Head of caudate nucleus (tissue), 42 donors: Measurements from ENCODE around the gene NEURL1.

Experiments used
- DNase-seq, 42 donors: peaks; one replicate each; pipeline versions ENCODE4 v3.0.0 to v3.0.0-alpha.2; 2020 to 2021; ENCODE audit warnings: mixed read lengths in 7 of 42
- intact Hi-C: fragments of 100-400 bp; cut with DNase I; formaldehyde crosslinking; loops from one replicate; pipeline ENCODE4 v1.15.0; 2022

NEURL1 gene

DNA sequence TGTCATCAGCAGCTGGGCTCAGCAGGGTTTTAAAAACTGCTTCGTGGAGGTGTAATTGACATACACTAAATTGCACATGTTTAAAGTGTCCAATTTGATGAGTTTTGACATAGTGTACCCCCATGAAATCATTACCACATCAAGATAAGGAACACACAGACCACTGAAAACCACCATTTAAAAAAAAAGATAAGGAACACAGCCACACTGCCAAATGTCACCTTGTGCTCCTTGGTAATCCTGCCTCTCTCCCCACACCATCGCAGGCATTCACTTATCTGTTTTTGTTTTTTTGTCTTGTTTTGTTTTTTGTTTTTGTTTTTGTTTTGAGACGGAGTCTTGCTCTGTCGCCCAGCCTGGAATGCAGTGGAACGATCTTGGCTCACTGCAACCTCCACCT is 75.0 kb downstream of the NEURL1 start:
- DNase-seq: no peak
- intact Hi-C loops: no loop called here

DNA sequence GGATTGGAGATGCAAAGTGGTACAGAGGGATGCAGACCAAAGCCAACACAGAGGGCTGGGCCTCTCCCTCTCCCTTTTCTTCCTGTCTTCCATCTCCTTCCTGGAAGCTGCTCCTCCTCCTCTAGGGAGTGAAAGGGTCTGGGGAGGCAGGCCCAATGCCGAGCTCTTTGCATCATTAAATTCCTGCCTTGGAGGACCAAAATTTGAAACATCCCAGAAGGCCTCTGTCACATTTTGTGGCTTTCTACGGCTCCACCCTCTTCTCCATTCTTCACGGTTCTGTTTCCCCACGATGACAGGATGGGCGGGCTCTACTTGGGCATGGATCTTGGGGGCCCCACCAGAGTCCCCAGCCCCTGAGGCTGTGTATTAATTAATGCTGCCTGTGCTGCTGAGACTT is 76.4 kb downstream of the NEURL1 start:
- intact Hi-C loops: no loop called here
- DNase-seq: no peak

DNA sequence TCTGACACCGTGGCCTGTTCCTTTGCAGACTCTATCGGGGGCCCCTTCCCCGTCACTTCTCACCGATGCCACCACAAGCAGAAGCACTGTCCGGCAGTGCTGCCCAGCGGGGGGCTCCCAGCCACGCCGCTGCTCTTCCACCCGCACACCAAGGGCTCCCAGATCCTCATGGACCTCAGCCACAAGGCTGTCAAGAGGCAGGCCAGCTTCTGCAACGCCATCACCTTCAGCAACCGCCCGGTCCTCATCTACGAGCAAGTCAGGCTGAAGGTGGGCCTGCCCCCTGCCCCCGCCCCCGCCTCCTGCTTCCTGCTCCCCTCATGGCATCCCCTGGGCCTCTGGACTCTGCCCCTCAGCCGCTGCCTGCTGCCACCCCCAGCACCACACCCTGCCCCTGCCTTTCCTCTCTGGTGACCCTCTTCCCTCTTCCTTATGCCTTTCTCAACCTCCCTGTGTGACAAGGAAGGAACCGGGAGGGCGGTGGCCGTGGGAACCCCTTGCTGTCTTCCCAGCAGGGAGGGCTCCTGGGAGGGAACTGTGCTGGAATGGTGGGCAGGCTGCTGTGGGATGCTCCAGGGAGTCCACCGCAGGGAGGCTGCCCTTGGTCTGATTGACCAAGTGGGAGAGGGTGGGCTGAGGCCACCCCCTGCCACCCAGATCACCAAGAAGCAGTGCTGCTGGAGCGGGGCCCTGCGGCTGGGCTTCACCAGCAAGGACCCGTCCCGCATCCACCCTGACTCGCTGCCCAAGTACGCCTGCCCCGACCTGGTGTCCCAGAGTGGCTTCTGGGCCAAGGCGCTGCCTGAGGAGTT is 77.5 kb downstream of the NEURL1 start:
- DNase-seq: no peak
- intact Hi-C loops: no loop called here

DNA sequence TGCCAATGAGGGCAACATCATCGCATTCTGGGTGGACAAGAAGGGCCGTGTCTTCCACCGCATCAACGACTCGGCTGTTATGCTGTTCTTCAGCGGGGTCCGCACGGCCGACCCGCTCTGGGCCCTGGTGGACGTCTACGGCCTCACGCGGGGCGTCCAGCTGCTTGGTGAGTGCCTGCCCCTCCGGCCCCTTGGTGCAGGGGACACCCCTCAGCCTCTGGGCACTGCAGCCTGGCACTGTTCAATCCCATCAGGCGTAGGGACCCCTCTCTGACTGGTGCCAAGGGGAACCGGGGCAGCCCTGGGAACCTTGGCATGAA is 78.1 kb downstream of the NEURL1 start:
- intact Hi-C loops: no loop called here

GRCh38 chr10:103572347-103573204 is 79.1 kb downstream of the NEURL1 start:
- intact Hi-C loops: no loop called here
- no peak for DNase-seq

More for the DNA sequence above, 78.1 kb downstream of the NEURL1 start:
- DNase-seq: no peak

- intact Hi-C loops: no loop called here
- no peak for DNase-seq
These were observed 79.6 kb downstream of the NEURL1 start for GRCh38 chr10:103573205-103573487.

DNA sequence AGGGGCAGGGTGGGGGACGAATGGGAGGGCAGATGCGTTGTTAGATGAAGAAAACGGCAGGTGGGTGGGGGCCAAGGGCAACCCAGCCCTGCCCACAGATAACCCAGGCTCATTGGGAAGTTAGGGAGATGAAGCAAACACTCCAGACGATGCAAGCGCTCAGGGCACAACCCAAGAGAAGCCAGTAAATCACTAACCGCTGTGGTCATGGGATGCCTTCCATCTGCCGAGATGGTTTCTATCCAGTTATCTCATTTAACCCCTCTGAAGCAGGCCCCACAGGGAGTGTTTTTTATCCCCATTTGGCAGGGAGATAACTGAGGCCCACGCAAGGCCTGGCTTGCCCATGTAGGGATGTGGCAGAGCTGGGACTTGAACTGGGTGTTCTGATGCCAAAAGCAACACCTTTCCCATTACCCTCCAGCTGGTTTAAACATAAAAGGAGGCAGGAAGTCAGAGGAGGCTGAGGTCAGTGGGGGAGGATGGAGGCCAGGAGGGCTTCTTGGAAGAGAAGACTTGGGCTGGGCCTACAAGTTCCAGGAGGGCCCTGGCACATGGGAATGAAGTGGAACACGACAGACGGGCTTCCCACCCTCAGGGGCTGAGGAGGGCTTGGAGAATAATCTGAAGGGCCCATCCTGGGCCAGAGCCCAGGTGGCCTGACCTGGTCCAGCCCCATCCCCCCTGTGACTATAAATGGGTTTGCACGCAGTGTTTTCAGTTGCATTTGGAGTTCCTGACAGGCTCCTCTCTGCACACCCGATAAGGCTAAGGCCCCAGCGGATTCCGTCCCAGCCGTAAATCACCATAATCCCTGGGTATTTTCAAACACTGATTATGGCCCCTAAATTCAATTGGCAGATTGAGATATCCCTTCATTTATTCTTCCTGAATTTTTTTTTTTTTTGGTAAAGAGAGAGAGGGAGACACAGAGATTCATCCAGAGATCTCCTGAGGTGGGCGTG is 80.9 kb downstream of the NEURL1 start:
- intact Hi-C loops: no loop called here
- DNase-seq: no peak

- intact Hi-C loops: no loop called here
- DNase-seq: no peak
These were observed 82.0 kb downstream of the NEURL1 start for GRCh38 chr10:103575416-103576075.

DNA sequence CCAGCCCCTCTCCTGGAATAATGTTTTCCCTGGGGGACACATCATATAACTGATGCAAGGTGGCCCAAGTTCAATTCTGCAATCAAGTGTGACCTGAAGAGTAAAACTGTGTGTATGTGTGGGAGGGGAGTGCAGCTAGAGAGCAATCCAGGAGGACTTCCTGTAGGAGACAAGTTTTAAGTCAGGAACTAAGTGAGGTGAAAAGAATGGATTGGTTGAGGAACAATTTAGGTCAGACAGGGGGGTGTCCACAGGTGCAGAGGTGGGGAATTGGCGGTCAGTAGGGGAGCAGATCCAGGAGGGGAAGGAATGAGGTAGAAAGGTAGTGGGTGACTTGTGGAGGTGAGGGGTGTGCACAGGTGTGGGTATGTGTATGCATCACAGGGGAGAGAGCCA is 82.6 kb downstream of the NEURL1 start:
- intact Hi-C loops: no loop called here
- DNase-seq: no peak

DNA sequence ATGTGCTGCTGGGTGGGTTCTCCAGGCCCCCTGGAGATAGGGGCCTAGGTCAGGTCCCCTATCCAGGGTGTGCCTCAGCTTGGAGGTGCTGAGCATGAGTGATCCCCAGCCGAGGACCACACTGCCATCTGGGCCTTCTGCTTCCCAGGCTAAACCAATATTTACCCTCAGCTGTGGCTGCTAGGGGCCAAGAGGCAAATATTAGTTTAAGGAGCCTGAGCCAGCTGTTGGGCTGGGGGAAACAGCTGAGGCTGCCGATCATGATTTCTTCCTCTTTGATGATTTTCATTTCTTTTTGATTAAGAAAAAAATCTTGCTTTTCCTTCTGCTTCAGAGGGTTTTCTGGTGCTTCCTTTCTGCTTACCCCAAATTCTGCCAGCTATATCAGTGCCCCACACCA is 83.4 kb downstream of the NEURL1 start:
- DNase-seq: no peak
- intact Hi-C loops: no loop called here

GRCh38 chr10:103578782-103579382 is 85.4 kb downstream of the NEURL1 start:
- DNase-seq: no peak
- intact Hi-C loops: no loop called here

- DNase-seq: no peak
These were observed 86.5 kb downstream of the NEURL1 start for GRCh38 chr10:103580011-103580410.

DNA sequence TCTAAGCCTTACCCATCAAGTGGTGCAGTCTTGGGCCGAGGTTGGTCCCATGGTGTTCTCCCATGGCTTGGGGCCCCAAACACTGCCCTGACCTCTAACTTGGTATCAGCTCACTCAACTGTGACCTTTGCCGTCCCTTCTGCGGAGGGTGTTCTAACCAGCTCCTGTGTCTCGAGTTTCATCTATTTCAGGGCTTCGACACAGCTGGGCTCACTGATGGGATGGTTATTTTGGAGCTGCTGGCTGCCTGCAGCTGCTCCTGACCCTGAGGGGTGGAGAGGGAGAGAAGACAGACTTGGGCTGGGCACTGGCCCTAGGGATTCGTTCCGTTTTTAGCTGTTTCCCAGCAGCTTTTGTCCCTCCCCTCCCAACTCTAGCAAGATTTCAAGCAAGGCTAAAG is 86.9 kb downstream of the NEURL1 start:
- intact Hi-C loops: no loop called here
- no peak for DNase-seq

More at GRCh38 chr10:103580011-103580410, 86.5 kb downstream of the NEURL1 start:
- intact Hi-C loops: no loop called here

- DNase-seq: no peak
- intact Hi-C loops: no loop called here
These were observed 88.0 kb downstream of the NEURL1 start for GRCh38 chr10:103581499-103581898.

- intact Hi-C loops: no loop called here
- no peak for DNase-seq
These were observed 89.0 kb downstream of the NEURL1 start for GRCh38 chr10:103582331-103583123.

GRCh38 chr10:103583871-103584215 is 90.3 kb downstream of the NEURL1 start:
- intact Hi-C loops: no loop called here

DNA sequence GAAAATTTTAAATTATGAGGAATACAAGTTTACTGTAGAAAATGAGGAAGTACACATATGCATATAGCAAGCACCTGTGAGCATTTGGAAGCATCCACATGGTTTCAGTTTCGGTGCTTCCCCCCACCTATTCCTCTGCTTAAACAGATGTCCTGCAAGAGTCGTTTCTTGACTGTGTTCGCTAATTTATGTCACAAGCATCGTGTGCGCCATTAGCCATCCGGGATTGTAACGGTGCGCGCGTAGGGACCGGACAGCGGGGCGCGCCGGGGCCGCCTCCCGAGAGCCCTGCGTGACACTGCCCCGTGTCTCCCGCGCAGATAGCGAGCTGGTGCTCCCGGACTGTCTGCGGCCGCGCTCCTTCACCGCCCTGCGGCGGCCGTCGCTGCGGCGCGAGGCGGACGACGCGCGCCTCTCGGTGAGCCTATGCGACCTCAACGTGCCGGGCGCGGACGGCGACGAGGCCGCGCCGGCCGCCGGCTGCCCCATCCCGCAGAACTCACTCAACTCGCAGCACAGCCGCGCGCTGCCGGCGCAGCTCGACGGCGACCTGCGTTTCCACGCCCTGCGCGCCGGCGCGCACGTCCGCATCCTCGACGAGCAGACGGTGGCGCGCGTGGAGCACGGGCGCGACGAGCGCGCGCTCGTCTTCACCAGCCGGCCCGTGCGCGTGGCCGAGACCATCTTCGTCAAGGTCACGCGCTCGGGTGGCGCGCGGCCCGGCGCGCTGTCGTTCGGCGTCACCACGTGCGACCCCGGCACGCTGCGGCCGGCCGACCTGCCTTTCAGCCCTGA is 90.9 kb downstream of the NEURL1 start:
- intact Hi-C loops: no loop called here
- peak in 33 of 42 donors; percentile 30 to 79 (median 56) for DNase-seq

More at GRCh38 chr10:103583871-103584215, 90.3 kb downstream of the NEURL1 start:
- no peak for DNase-seq
